Endothelial cell of umbilical vein (primary cell): ENCODE data around the gene ATP8A2.

Experiments used
- FOS ChIP-seq: IDR thresholded peaks from 2 replicates; pipeline ENCODE4 v1.6.1; 2011; ENCODE audit warnings: mild to moderate bottlenecking, low read length, moderate library complexity, borderline replicate concordance; ENCODE audit not compliant: insufficient read depth
- JUN ChIP-seq: IDR thresholded peaks from 2 replicates; pipeline ENCODE4 v1.6.1; 2011; ENCODE audit warnings: borderline replicate concordance, low read depth; ENCODE audit not compliant: insufficient read length, insufficient read depth
- MYC ChIP-seq: IDR thresholded peaks from one replicate; pipeline ENCODE4 v1.6.1; 2011; ENCODE audit warnings: mild to moderate bottlenecking, low read depth, low read length
- POLR2A ChIP-seq: IDR thresholded peaks from 2 replicates; pipeline ENCODE4 v1.6.1; 2012; ENCODE audit warnings: low read depth, mild to moderate bottlenecking, control low read depth, low read length
- POLR2AphosphoS5 ChIP-seq: IDR thresholded peaks from 2 replicates; pipeline ENCODE4 v1.6.1; 2012; ENCODE audit warnings: low read depth, mild to moderate bottlenecking, control low read depth, low read length, moderate library complexity; ENCODE audit not compliant: insufficient read depth
- TF ChIP-seq, protein P1 (sequence below), 2 donors: IDR thresholded peaks; 1 replicate in 1 of 2; 2 replicates in 1 of 2; pipeline ENCODE4 v1.5.1; 2011; ENCODE audit warnings: low read length in 2 of 2, mild to moderate bottlenecking in 2 of 2, moderate library complexity in 2 of 2, control low read depth in 1 of 2, inconsistent platforms in 1 of 2, low read depth in 1 of 2; ENCODE audit not compliant: insufficient read depth in 1 of 2; ENCODE audit errors: extremely low read depth in 1 of 2
- TF ChIP-seq, protein P2 (sequence below): IDR thresholded peaks from 2 replicates; pipeline ENCODE4 v1.6.1; 2011; ENCODE audit not compliant: insufficient read depth, insufficient read length

DNA sequence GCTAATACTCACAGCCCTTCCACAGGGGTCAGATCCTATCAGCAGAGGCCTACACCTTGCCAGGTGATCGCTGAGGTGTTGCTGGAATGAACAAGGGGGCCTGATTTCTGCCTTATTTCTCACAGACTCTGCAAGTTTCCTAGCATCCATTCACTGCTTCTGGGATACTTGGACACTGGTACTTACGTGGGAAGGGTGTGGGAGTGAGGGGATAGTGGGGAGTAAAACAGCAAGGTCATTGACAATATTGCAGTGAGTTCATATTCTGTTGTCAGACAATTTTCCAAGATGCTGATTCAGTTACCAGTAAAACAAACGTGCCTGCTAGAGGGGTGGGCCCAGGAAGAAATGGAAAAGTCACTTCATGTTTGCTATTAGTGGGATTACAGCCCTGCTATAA is 403.5 kb downstream of the ATP8A2 start:
- TF ChIP-seq, protein P1, sequence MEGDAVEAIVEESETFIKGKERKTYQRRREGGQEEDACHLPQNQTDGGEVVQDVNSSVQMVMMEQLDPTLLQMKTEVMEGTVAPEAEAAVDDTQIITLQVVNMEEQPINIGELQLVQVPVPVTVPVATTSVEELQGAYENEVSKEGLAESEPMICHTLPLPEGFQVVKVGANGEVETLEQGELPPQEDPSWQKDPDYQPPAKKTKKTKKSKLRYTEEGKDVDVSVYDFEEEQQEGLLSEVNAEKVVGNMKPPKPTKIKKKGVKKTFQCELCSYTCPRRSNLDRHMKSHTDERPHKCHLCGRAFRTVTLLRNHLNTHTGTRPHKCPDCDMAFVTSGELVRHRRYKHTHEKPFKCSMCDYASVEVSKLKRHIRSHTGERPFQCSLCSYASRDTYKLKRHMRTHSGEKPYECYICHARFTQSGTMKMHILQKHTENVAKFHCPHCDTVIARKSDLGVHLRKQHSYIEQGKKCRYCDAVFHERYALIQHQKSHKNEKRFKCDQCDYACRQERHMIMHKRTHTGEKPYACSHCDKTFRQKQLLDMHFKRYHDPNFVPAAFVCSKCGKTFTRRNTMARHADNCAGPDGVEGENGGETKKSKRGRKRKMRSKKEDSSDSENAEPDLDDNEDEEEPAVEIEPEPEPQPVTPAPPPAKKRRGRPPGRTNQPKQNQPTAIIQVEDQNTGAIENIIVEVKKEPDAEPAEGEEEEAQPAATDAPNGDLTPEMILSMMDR (IDR thresholded peaks at IDR 0.05; ENCODE audit: extremely low read depth in 1 of 2, insufficient read depth in 1 of 2, low read depth in 1 of 2, low read length in 2 of 2): no peak
- TF ChIP-seq POLR2A (no peak), POLR2AphosphoS5 (no peak), JUN (no peak), FOS (no peak), MYC (no peak)
- TF ChIP-seq, protein P2, sequence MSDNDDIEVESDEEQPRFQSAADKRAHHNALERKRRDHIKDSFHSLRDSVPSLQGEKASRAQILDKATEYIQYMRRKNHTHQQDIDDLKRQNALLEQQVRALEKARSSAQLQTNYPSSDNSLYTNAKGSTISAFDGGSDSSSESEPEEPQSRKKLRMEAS: no peak
